Activated T-cell treated with anti-CD3 and anti-CD28 coated beads for 24 hours (primary cell): ENCODE results near the gene TNNT1.
A peak's percentile ranks its signal among the peaks of the same experiment; 100 is the strongest.
"Not testable (repeated sequence)": the region's sequence is repeated elsewhere in the genome, so short reads cannot be mapped to it uniquely, and the experiment has no call there.

Experiments used
- DNase-seq: peaks from one replicate; pipeline ENCODE4 v3.0.0-alpha.2; 2020; ENCODE audit warnings: low read depth

Gene TNNT1

GRCh38 chr19:55169136-55169535, 20.1 kb upstream of the TNNT1 start:
- DNase-seq, result no peak

- peak; percentile 64 for DNase-seq
Observed at GRCh38 chr19:55166530-55167268, 17.7 kb upstream of the TNNT1 start, which contains the start of gene DNAAF3. TSS of gene DNAAF3 (minus strand) at chr19:55166613. CDS start at chr19:55166413, 200 bp downstream.

GRCh38 chr19:55165952-55166529, 17.0 kb upstream of the TNNT1 start:
- DNase-seq, result peak; percentile 30

- DNase-seq, result no peak
Observed at GRCh38 chr19:55161571-55162322, 12.7 kb upstream of the TNNT1 start.

- no peak for DNase-seq
Observed at GRCh38 chr19:55160986-55161365, 12.0 kb upstream of the TNNT1 start.

- DNase-seq, result peak; percentile 85
Observed at GRCh38 chr19:55160128-55160985, 11.4 kb upstream of the TNNT1 start.

GRCh38 chr19:55158848-55159749, 10.1 kb upstream of the TNNT1 start:
- DNase-seq, result no peak

- DNase-seq, result no peak
Observed at GRCh38 chr19:55158423-55158822, 9.4 kb upstream of the TNNT1 start.

GRCh38 chr19:55157064-55157908, 8.3 kb upstream of the TNNT1 start, which contains the start of gene TNNI3:
TSS of gene TNNI3 (minus strand) at chr19:55157732. CDS start at chr19:55157589, 143 bp downstream.
- DNase-seq, result no peak

- peak; percentile 30 for DNase-seq
Observed at GRCh38 chr19:55156202-55157063, 7.4 kb upstream of the TNNT1 start.

- DNase-seq, result not testable (repeated sequence)
Observed at GRCh38 chr19:55155784-55156183, 6.8 kb upstream of the TNNT1 start.

GRCh38 chr19:55153652-55154264, 4.8 kb upstream of the TNNT1 start:
- DNase-seq, result no peak

- peak; percentile 19 for DNase-seq
Observed at GRCh38 chr19:55152017-55152416, 3.0 kb upstream of the TNNT1 start.

GRCh38 chr19:55147545-55148251, 1.3 kb downstream of the TNNT1 start:
- no peak for DNase-seq

- DNase-seq, result no peak
Observed at GRCh38 chr19:55146705-55147273, 2.2 kb downstream of the TNNT1 start.

GRCh38 chr19:55146078-55146704, 2.8 kb downstream of the TNNT1 start:
- no peak for DNase-seq

- DNase-seq, result no peak
Observed at GRCh38 chr19:55145232-55145631, 3.8 kb downstream of the TNNT1 start.
